GM19463 (cell line): ENCODE measurements around the gene IFITM10.

Experiments used
- ATAC-seq: cut with Tn5 transposase; IDR thresholded peaks from one replicate; pipeline ENCODE4 v1.9.1; 2021; ENCODE audit warnings: mild to moderate bottlenecking, moderate library complexity; ENCODE audit not compliant: unreplicated experiment

IFITM10 gene

DNA sequence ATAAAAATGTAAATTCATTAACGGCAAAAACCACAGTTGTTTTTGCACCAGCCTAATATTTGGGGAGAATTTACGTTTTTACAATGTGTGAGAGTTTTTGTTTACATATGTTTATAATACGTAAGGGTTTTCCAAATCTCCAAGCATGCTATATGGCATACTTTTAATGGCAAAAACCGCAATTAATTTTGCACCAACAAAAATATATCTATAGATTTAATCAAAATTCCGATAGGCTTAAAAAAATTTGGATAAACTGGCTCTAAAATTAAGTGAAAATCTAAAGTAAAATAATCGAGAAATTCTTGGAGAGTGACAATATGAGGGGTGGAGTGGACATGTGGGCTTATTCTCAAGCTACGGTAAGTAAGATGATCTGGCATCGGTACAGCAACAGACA lies 30.6 kb downstream of the IFITM10 start:
- ATAC-seq = no peak

DNA sequence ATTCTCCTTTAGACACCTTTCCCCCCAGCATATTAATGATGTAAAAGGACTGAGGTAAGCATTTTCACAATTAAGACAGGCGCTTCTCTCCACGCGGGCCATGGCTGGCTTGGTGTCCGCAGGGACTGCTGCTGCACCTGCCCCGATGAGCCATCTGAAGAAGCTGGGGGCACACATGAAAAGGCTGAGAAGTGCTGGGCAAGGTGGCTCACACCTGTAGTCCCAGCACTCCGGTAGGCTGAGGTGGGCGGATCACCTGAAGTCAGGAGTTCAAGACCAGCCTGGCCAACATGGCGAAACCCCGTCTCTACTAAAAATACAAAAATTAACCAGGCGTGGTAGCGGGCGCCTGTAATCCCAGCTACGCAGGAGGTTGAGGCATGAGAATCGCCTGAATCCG lies 32.1 kb downstream of the IFITM10 start:
- no peak for ATAC-seq

DNA sequence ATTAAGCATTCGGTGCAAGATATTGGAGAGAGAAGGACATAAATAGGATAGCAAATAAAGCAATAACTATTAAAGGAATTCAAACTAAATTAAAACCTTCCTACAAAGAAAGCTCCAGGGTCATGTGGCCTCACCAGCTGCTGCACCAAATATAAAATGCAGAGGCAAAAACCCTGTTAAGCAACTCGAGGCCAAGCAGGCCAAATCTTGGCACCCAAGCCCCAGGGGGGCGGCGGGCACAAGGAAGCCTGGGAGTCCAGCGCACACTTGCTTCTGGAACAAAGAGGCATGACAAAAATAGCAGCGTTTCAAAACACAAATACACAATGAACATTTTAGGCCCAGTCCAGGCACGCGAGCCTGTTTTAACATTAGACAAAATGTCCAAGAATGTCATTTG lies 32.6 kb downstream of the IFITM10 start:
- no peak for ATAC-seq

DNA sequence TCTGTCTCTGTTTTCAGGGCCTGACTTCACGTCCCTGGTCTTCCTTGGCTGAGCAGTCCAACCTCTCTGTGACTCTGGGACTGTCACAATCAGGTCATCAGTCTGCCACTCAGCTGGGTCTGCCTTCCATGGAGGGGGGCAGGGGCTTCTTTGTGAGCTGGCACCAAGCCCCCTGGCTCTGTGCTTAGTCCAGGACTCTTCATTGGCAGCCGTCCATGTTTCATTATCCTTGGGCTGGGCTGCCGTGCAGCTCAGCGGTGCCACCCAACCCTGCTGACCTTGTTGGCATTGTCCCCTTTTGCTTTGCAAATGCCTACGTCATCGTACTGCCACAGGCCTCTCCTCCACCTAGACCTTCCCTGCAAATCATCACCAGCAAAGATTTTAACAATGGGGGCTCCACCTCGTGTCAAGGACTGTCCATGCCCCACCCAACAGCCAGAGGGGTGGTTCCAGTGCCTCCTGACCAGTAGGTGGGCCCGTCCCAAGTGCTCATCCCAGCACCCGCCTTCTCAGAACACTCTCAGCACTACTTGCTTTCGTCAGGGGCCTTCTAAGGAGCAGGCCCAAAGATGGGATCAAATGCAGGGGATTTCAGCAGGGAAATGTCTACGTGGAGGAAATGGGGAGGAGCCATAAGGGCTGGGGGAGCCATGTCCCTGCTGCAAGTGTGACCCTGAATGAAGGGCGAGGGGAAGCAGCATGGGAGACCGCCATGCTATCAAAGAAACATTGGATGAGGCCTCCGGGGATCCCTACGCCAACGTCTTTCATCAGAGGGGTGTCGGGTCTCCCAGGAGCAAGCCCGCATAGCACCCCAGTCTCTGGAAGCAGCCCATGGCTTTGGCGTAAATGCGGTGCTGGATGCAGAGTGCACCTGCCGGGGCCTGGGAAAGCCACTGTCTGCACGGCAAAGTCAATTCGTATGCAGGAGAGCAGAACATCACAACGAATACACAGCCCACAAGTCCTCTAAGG lies 35.2 kb downstream of the IFITM10 start:
- ATAC-seq = no peak

DNA sequence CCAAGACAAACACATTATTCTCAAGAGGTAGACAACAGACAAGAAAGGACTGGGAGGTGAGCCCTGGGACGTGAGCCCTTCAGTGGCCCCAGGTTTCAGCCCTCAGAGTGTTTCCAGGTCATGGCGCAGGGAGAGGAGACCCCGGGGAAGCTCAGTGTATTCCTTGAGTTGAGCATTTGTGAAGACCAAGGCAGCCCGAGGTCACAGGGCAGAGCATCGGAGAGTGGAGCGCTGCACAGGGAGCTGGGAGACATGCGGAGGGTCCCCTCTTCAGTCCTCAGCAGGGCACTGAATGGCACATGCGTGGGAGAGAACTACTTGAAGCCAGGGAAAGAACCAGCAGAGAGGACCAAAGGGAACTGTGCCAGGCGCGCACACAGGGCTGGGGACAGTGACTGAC lies 41.7 kb downstream of the IFITM10 start:
- no peak for ATAC-seq

DNA sequence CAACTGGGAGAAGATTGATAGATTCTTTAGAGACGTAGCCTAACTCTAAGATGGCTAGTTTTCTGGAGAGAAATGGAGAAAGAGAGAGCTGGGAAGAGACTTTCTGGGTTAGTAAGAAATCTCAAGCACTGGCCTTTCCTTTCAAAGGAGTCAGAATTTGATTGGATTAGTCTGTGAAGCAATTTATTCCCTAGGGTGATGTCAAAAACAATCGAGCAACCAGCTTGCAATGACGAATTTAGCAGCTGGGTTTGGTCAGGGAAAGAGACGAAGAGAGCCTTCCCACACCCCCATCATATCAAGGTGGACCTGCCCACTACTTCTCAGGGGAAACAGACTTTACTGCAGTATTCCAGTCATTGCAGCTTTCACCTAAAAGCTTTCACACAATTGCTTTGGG lies 42.6 kb downstream of the IFITM10 start:
- ATAC-seq = no peak

DNA sequence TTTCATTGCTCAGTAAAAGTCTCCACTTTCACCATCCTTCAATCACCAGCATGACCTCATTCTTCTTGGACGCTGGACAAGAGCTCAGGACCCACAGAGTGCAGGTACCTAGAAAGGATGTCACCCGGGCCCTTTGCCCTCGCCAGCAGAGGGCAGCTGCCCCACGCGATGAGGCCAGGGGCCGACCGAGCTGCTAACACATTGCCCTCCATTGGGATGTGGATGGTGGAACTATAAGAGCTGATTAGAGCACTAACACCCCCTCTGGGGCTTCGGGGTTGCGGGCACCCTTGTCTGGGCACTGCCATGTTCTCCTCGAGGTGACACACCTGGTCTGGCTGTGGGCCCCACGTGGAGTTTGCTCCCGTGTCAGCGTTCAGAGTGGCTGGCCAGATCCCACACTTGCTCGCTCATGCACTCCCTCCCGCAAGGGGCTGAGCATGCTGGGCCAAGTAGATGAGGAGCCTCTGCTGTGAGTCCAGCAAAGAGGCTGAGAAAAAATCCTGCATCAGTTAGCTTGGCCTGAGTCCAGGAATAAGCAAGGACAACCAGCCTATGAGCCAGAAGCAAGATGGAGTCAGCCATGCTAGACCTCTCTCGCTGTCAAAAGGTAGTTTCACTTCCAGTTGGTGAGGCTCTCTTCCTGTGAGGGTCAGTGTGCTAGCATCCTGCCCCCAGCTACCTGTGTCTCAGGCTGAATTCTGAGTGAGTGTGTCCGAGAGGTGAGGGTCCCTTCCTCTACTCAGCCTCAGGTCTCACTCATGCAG lies 43.6 kb downstream of the IFITM10 start:
- ATAC-seq = no peak

DNA sequence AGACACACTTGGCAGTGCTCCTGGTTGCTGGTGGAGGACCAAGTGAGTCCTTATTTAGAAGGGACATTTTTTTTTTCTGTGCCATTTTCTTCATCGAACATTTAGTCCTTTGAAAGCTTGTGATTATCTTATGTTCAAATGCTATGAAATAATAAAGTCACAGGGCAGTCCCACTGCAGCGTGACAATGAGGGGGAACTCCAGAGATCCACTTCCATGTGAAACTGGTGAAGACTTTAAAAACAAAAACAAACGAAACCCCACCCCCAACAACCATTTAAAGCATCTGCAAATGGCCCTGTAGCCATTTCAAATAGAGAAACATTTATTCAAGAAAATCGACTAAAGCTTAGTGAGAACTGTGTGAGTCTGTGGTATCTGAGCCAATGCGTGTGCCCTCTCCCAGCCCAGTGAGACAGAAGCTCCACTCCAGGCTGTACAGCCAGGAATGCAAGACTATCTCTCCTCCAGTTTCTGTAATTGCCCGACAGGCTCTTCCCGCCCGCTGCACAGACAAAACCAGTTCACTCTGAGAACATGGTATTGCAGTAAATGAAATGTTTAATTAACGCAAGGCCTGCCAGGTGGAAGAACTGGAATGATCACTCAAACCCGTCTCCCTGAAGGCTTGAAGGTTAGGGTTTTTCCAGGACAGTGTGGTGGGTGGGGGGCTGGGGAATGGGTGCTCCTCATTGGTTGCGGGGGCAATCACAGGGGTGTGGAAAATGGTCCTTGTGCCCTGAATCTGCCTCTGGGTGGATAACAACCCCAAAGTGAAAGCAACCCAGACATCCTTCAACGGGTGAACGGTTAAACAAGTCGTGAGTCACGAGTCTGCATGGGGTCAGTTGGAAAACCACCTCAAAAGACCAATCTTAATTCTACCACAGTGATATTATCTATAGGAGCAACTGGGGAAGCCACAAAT lies 45.0 kb downstream of the IFITM10 start:
- ATAC-seq = no peak

DNA sequence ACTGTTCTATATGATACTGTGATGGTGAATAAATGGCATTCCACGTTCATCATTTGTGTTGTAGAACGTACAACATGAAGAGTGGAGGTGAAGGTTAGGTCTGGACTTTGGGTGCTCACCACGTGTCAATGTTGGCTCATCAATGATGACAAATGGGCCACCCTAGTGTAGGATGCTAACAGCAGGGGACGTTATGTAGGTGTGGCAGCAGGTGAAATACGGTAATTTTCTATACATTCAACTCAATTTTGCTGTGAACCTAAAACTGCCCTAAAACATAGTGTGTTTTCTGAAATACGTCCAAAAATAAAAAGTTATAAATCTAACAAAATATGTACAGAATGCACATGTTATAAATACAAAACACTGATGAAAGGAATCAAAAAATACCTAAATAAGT lies 47.2 kb downstream of the IFITM10 start:
- no peak for ATAC-seq

DNA sequence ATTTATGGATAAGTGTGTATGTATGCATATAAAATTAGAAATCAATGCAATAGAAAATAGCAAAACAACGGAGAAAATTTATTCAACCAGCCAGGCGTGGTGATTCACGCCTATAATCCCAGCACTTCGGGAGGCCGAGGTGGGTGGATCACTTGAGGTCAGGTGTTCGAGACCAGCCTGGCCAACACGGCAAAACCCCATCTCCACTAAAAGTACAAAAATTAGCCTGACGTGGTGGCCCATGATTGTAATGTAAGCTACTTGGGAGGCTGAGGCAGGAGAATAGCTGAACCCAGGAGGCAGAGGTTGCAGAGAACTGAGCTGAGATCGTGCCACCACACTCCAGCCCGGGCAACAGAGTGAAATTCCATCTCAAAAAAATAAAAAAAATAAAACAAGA lies 47.9 kb downstream of the IFITM10 start:
- no peak for ATAC-seq

DNA sequence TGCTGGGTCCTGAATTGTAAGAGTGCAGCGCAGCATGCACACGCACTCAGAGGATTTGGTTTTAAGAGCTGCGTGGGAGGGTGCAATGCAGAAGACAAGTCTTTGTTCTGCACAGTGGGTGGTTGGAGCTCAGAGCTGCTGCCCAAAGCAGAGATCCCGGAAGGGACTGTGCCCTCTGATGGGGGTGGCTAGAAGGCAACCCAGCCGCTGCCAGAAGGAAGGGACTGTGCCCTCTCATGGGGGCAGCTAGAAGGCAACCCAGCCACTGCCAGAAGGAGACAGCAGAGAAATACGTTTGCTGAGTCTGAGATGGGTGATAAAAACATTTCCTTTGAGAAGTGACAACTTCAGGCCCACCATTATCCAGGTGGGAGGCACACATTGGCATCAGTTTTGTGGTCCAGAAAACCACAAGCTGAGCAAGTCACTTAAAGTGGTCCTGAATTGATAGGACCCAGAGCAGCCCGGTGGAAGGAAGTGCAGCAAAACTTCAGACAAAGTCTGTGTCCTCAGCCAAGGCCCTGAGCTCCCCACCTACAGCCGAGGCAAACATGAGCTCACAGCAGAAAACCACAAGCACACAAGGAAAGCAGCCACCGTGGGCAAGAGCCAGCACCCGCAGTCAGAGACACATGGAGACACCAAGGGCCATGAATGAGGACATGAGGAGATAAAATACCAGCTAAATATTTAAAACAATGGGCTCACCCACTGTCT lies 49.1 kb downstream of the IFITM10 start:
- no peak for ATAC-seq

DNA sequence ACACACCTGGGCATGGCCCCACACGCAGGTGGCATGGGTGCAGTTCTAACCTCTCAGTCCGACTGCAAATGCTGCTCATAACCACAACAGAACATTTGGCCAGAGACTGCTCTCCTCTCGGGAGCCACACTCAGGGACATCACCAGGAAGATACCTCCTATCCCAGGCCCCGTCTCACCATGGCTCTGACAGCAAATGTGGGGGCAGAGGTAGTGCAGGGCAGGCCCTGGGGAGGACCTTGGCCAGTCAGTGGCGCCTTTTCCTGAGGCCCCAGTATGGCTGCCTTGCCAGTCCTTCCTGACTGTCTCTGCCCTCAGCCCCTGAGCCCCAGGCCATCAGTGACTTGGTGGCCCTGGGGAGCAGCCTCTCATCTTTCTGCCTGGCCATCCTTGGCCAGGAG lies 50.6 kb downstream of the IFITM10 start:
- no peak for ATAC-seq

DNA sequence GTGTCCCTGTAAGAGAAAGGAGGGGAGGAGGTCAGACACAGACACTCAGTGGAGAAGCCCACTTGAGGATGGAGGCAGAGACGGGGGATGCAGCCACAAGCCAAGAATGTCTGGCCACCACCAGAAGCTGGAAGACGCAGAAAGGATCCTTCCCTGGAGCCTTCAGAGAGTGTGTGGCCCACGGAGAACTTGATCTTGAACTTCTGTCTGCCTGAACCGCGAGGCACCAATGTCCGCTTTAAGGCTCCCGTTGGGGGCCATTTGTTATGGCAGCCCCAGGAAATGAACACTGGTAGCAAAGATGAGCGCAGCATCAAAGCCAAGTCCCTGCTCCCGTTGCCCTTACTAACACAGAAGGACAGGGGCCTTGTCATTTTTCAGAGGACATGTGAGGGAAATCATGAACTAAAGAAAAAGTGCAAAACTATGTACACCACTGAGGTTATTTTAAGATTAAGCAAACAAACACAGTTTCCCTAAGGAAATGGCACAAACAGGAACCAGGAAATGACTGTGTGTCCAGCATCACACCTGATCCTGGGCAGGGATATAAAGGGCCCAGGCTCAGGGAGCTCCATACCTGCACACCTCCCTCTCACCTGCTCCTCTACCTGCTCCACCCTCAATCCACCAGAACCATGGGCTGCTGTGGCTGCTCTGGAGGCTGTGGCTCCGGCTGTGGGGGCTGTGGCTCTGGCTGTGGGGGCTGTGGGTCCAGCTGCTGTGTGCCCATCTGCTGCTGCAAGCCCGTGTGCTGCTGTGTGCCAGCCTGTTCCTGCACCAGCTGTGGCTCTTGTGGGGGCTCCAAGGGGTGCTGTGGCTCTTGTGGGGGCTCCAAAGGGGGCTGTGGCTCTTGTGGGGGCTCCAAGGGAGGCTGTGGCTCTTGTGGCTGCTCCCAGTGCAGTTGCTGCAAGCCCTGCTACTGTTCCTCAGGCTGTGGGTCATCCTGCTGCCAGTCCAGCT lies 53.5 kb downstream of the IFITM10 start, which contains the start of gene KRTAP5-6:
Gene KRTAP5-6 (plus strand): TSS at position 588 of the 963 bp plus-strand sequence. CDS start 51 bp downstream, at position 639.
- ATAC-seq = no peak

DNA sequence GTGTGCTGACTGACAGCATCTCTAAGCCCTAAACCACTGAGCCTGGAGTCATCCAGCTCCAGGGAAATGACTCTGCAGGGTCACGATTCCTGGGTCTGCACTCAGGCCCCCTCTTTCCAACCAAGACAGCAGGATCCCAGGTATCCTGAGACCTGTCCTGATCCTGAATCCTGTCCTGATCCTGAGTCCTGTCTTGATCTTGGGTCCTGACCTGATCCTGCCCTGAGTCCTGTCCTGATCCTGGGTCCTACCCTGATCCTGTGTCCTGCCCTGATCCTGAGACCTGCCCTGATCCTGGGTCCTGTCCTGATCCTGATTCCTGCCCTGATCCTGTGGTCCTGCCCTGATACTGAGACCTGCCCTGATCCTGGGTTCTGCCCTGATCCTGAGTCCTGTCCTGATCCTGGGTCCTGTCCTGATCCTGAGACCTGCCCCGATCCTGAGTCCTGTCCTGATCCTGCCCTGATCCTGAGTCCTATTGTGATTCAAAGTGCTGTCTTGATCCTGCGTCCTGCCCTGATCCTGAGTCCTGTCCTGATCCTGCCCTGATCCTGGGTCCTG lies 54.8 kb downstream of the IFITM10 start:
- ATAC-seq = no peak

DNA sequence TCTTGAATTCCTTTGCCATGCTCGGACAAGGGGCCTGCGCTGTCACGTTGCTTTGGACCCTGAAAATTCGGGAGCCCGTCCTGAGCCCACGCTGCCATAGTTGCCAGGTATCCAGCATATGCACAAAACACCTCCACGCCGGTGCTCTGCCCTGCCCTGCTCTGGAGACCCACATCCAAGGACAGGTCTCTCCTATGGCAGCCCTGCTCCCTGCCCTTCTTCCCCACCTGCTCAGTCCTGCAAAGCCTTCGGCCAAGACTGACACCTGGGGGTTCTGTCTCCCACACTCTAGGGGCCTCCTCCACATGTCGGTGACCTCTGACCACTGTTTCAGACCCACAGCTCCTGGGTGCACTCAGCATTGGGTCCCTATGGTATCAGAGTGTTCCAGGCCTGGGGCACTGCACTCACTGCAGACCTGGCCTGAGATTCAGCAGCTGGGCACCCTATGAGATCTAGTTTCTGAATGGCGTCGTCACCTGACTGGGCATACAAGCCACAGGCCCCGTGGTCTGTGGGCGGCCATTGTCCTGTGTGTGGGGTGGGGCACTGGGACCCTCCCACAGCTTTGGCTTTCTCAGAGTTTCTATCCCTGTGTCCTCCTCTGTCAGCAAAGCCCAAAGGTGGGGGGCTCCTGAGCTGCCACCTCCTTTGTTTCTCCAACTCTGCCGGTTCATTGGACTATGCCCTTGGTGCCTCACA lies 55.4 kb downstream of the IFITM10 start:
- no peak for ATAC-seq

DNA sequence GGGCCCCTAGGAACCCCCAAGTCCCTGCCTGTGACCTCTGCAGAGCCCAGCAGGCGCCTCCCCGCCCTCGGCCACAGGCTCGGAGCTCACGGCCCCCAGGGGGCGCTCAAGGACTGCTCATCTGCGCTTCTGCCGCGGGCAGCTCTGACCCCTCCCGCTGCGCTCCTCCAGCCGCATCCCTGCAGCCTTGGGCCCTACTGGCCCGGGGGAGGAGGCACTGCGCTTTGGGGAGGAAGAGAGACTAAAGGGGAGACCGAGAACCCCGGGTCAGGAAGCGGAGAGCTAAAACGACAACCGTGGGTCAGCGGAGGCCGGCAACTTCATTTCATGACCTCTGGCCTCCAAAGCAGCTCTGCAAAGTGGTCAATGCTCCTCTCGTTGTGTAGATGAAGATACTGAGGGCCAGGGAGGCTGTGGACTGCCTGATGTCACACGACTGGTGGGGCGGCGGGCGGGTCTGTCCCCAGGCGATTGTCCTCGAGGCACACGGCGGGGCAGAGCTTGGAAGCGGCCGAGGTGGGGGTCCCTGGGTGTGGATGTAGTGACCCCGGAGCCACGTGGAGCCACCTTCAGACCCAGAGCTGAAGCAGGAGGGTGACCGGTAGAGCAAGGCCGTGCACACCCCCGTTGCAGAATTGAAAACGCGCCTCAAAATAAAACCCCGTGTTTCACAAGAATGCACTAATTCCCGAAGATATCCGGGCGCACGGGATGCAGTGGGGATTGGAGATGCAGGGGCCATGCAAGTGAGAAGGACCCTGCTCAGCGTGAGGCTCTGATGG lies 56.1 kb downstream of the IFITM10 start:
- ATAC-seq = peak; percentile 60

DNA sequence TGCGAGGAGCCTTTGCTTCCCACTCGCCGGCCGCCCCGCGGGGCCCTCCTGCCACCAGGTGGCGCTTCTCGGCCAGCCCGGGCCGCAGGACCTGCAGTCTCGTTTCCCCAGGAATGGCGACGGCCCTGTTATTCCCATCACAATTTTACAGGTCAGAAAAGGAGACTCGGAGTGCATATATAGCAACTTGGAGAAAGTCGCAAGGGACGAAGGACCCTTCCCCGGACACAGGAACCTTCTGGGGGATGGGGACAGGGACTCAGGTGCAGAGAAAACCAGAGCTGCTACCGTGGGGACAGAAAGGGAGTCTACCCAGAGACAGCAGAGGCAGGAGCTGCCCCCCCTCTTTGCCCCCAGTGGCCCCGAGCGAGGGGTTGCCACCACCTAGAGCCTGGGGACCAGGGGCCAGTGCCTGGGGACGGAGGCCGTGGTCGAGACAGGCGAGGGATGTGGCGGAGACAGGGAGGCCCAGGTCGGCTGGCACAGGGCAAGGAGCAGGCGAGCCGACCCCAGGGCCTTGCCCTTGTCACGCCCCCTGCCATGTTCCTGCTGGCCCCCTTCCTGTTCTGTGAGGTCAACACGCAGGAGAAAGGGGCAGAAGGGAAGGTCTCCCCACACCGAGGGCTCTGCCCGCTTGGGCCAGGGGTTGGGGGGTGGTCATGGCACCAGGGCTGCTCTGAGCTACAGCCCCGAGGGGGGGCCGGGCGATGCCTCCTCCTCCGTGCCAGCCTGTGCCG lies 56.9 kb downstream of the IFITM10 start:
- ATAC-seq = no peak
